Stimulated activated CD4-positive, alpha-beta T cell treated with anti-CD3 and anti-CD28 coated beads, Interleukin-15, amount 100 ng/mL, for 1 hour (primary cell): ENCODE results near the gene L3MBTL4.

Source experiments
- DNase-seq, 2 donors: peaks; one replicate each; pipeline ENCODE4 v3.0.0-alpha.2; 2020; ENCODE audit warnings: low read depth in 1 of 2, low spot score in 1 of 2

The L3MBTL4 gene

GRCh38 chr18:5998166-5998881 is 416.4 kb downstream of the L3MBTL4 start:
- DNase-seq: no peak

GRCh38 chr18:5997361-5997760 is 417.4 kb downstream of the L3MBTL4 start:
- no peak for DNase-seq

GRCh38 chr18:5995626-5996025 is 419.1 kb downstream of the L3MBTL4 start:
- DNase-seq: no peak

- no peak for DNase-seq
Measured at GRCh38 chr18:5993938-5994337, 420.8 kb downstream of the L3MBTL4 start.

GRCh38 chr18:5992381-5992780 is 422.3 kb downstream of the L3MBTL4 start:
- DNase-seq: no peak

- DNase-seq: no peak
Measured at GRCh38 chr18:5987249-5987648, 427.5 kb downstream of the L3MBTL4 start.

GRCh38 chr18:5986257-5986931 is 428.3 kb downstream of the L3MBTL4 start:
- no peak for DNase-seq

GRCh38 chr18:5984245-5984644 is 430.5 kb downstream of the L3MBTL4 start:
- no peak for DNase-seq

- no peak for DNase-seq
Measured at GRCh38 chr18:5983488-5983887, 431.2 kb downstream of the L3MBTL4 start.

- DNase-seq: no peak
Measured at GRCh38 chr18:5982332-5982731, 432.4 kb downstream of the L3MBTL4 start.

GRCh38 chr18:5980721-5981120 is 434.0 kb downstream of the L3MBTL4 start:
- no peak for DNase-seq

GRCh38 chr18:5979971-5980457 is 434.7 kb downstream of the L3MBTL4 start:
- DNase-seq: no peak

- DNase-seq: no peak
Measured at GRCh38 chr18:5979176-5979888, 435.4 kb downstream of the L3MBTL4 start.

GRCh38 chr18:5977022-5977421 is 437.7 kb downstream of the L3MBTL4 start:
- no peak for DNase-seq

GRCh38 chr18:5975111-5976002 is 439.4 kb downstream of the L3MBTL4 start:
- DNase-seq: no peak

GRCh38 chr18:5974696-5975095 is 440.0 kb downstream of the L3MBTL4 start:
- no peak for DNase-seq

- no peak for DNase-seq
Measured at GRCh38 chr18:5973099-5973498, 441.6 kb downstream of the L3MBTL4 start.

GRCh38 chr18:5972298-5972697 is 442.4 kb downstream of the L3MBTL4 start:
- DNase-seq: no peak

GRCh38 chr18:5969989-5970403 is 444.7 kb downstream of the L3MBTL4 start:
- no peak for DNase-seq

GRCh38 chr18:5969355-5969988 is 445.2 kb downstream of the L3MBTL4 start:
- no peak for DNase-seq
